ENCODE measurements around the gene NFKBIL1. TPM values are rescaled to one million over a fixed set of nuclear protein-coding genes. Genes with fewer than 3 reads are reported as not detected.
A peak's percentile ranks its signal among the peaks of the same experiment; 100 is the strongest.

NFKBIL1 gene
- total and polyA plus RNA-seq, 3 donors from 2014 or later: 25.9 to 55.3 (median 51.2) TPM

- DNase-seq: no peak
- WGBS, 2 donors: 56 to 58% methylated on average over 6 of the region's 6 CpGs
- TF ChIP-seq, protein P1, sequence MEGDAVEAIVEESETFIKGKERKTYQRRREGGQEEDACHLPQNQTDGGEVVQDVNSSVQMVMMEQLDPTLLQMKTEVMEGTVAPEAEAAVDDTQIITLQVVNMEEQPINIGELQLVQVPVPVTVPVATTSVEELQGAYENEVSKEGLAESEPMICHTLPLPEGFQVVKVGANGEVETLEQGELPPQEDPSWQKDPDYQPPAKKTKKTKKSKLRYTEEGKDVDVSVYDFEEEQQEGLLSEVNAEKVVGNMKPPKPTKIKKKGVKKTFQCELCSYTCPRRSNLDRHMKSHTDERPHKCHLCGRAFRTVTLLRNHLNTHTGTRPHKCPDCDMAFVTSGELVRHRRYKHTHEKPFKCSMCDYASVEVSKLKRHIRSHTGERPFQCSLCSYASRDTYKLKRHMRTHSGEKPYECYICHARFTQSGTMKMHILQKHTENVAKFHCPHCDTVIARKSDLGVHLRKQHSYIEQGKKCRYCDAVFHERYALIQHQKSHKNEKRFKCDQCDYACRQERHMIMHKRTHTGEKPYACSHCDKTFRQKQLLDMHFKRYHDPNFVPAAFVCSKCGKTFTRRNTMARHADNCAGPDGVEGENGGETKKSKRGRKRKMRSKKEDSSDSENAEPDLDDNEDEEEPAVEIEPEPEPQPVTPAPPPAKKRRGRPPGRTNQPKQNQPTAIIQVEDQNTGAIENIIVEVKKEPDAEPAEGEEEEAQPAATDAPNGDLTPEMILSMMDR (IDR thresholded peaks at IDR 0.05): no peak
- TF ChIP-seq POLR2A (IDR thresholded peaks at IDR 0.05): no peak
- no peaks in the 10 kb centered on the region for H3K27me3 ChIP-seq
- no peaks in the 10 kb centered on the region for H3K9me3 ChIP-seq
- peaks cover 23% of the 10 kb centered on the region for H3K4me1 ChIP-seq
- H3K27ac ChIP-seq: no peak overlapping the region
- intact Hi-C loops (cut with DNase I; ENCODE audit: low total_unique reads): no loop called here
- H3K36me3 ChIP-seq (ENCODE audit: low read depth, missing control alignments): no peaks in the 10 kb centered on the region
- H3K4me3 ChIP-seq: no peak overlapping the region
These were observed 8.5 kb upstream of the NFKBIL1 start for GRCh38 chr6:31538805-31539400.

- 3 to 14% methylated on average over 4 of the region's 4 CpGs for WGBS, 2 donors
- no peak for DNase-seq
- peaks cover 23% of the 10 kb centered on the region for H3K4me1 ChIP-seq
- intact Hi-C loops (cut with DNase I; ENCODE audit: low total_unique reads): loop anchor here (10.0 kb wide), 1 partner anchor 54 kb away; the partner anchor contains the start of gene NCR3
- peak overlapping the region; percentile 77 to 83 for H3K4me3 ChIP-seq
- no peaks in the 10 kb centered on the region for H3K9me3 ChIP-seq
- TF ChIP-seq POLR2A (IDR thresholded peaks at IDR 0.05): no peak
- TF ChIP-seq, protein P1 (IDR thresholded peaks at IDR 0.05): no peak
- H3K36me3 ChIP-seq (ENCODE audit: low read depth, missing control alignments): no peaks in the 10 kb centered on the region
- H3K27me3 ChIP-seq: no peaks in the 10 kb centered on the region
- peak overlapping the region; percentile 94 to 97 for H3K27ac ChIP-seq
These were observed 6.8 kb upstream of the NFKBIL1 start for GRCh38 chr6:31540640-31541039.

GRCh38 chr6:31541059-31541657, 6.2 kb upstream of the NFKBIL1 start:
- Histone ChIP-seq H3K9me3 (no peaks in the 10 kb centered on the region), H3K27me3 (no peaks in the 10 kb centered on the region), H3K27ac (peak overlapping the region; percentile 94 to 97), H3K4me3 (peak overlapping the region; percentile 77 to 83), H3K4me1 (peaks cover 27% of the 10 kb centered on the region), H3K36me3 (ENCODE audit: low read depth, missing control alignments) (no peaks in the 10 kb centered on the region)
- WGBS, 2 donors: 0 to 1% methylated on average over 21 of the region's 21 CpGs
- TF ChIP-seq POLR2A (IDR thresholded peaks at IDR 0.05): no peak
- TF ChIP-seq, protein P1 (IDR thresholded peaks at IDR 0.05): no peak
- intact Hi-C loops (cut with DNase I; ENCODE audit: low total_unique reads): loop anchor here (10.0 kb wide), 1 partner anchor 54 kb away; the partner anchor contains the start of gene NCR3
- DNase-seq: peak; percentile 62

DNA sequence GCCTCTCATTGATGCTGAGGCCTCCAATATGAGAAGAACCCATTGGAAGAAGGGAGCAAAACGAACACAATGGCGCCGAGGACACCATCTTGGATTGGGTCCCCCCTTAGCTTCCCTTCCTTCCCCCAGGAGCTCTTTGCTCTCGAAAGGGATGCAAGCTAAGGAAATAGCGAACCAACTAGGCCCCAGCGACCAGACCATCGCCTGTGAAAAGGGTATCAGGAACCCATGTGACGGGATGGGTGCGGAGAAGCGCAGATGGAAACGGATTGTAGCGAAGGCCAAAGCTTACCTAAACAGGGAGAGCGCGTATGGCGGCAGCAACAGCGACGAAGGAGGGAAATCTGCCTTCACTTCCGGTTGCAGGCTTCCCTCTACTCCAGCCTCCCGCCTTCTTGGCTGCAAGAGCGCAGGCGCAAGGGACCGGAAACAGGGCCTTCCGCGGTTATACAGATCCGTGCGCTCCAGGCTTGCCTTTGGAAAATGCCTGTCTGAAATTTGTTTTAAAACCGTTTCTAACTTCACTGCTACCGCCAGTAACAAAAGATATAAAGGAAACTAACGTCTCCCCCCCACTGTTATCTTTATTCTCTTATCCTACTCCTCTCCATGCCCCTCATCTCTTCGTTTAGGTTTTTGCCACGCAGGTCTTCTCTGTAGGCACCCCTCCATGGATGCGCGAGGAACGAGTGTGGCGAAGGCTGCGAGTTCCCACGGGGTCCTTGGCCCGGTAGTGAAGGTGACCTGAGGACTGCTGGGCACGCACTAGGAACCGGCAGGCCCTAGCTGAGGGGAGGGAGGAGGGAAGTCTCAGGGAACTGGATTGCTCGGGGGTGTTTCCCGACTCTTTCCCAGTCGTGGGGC, 5.5 kb upstream of the NFKBIL1 start, which contains the start of gene DDX39B:
DDX39B (minus strand) TSS at position 346 of the 864 bp plus-strand sequence. CDS start 1,471 bp downstream, outside the sequence.
- Histone ChIP-seq H3K27me3 (no peaks in the 10 kb centered on the region), H3K4me1 (peaks cover 27% of the 10 kb centered on the region), H3K9me3 (no peaks in the 10 kb centered on the region), H3K4me3 (peak within 1 kb of the TSS; percentile 77 to 83), H3K27ac (peak within 1 kb of the TSS; percentile 94 to 97), H3K36me3 (ENCODE audit: low read depth, missing control alignments) (no peaks in the 10 kb centered on the region)
- TF ChIP-seq POLR2A (IDR thresholded peaks at IDR 0.05): peak; percentile 29
- TF ChIP-seq, protein P1 (IDR thresholded peaks at IDR 0.05): no peak
- peak; percentile 97 for DNase-seq
- 1% methylated on average over 36 to 43 of the region's 43 CpGs for WGBS, 2 donors
- intact Hi-C loops (cut with DNase I; ENCODE audit: low total_unique reads): loop anchor here (10.0 kb wide), 1 partner anchor 53 kb away; the partner anchor contains the start of gene NCR3

Data from testis (tissue), 3 donors.